HS-5 (cell line): ENCODE measurements around the gene PSRC1.
"Not testable (repeated sequence)": the region's sequence is repeated elsewhere in the genome, so short reads cannot be mapped to it uniquely, and the experiment has no call there.

Experiments
- DNase-seq: peaks from one replicate; pipeline ENCODE4 v3.0.0-alpha.2; 2012; ENCODE audit warnings: low read depth

The PSRC1 gene

GRCh38 chr1:109282952-109283747 is at the start of gene PSRC1:
TSS of gene PSRC1 (minus strand) at chr1:109283145.
- peak; percentile 81 for DNase-seq

- no peak for DNase-seq
Measured at GRCh38 chr1:109331113-109331512, 48.2 kb upstream of the PSRC1 start.

- DNase-seq: no peak
Measured at GRCh38 chr1:109327285-109327684, 44.3 kb upstream of the PSRC1 start.

- no peak for DNase-seq
Measured at GRCh38 chr1:109322974-109323373, 40.0 kb upstream of the PSRC1 start.

GRCh38 chr1:109319114-109319513 is 36.2 kb upstream of the PSRC1 start:
- no peak for DNase-seq

- DNase-seq: no peak
Measured at GRCh38 chr1:109316506-109316905, 33.6 kb upstream of the PSRC1 start.

GRCh38 chr1:109315288-109315687 is 32.3 kb upstream of the PSRC1 start:
- DNase-seq: no peak

- DNase-seq: no peak
Measured at GRCh38 chr1:109314795-109315194, 31.9 kb upstream of the PSRC1 start.

- DNase-seq: no peak
Measured at GRCh38 chr1:109312978-109313775, 30.2 kb upstream of the PSRC1 start.

- no peak for DNase-seq
Measured at GRCh38 chr1:109312246-109312645, 29.3 kb upstream of the PSRC1 start.

GRCh38 chr1:109309347-109309746 is 26.4 kb upstream of the PSRC1 start:
- DNase-seq: no peak

- no peak for DNase-seq
Measured at GRCh38 chr1:109307274-109308021, 24.5 kb upstream of the PSRC1 start.

GRCh38 chr1:109306832-109307273 is 23.9 kb upstream of the PSRC1 start, which contains the start of gene MYBPHL:
TSS of gene MYBPHL (minus strand) at chr1:109307011. CDS start at chr1:109306991, 20 bp downstream.
- no peak for DNase-seq

- not testable (repeated sequence) for DNase-seq
Measured at GRCh38 chr1:109305991-109306390, 23.0 kb upstream of the PSRC1 start.

- DNase-seq: no peak
Measured at GRCh38 chr1:109304226-109304920, 21.4 kb upstream of the PSRC1 start.

GRCh38 chr1:109301874-109302273 is 18.9 kb upstream of the PSRC1 start:
- no peak for DNase-seq

GRCh38 chr1:109300650-109301151 is 17.8 kb upstream of the PSRC1 start:
- DNase-seq: no peak

GRCh38 chr1:109299558-109300343 is 16.8 kb upstream of the PSRC1 start:
- no peak for DNase-seq

GRCh38 chr1:109298666-109299557 is 16.0 kb upstream of the PSRC1 start:
- no peak for DNase-seq

- DNase-seq: no peak
Measured at GRCh38 chr1:109296782-109297181, 13.8 kb upstream of the PSRC1 start.
